AG09319 (cell line): Measurements from ENCODE around the gene AUTS2.

ENCODE experiments used
- DNase-seq: peaks from one replicate; pipeline ENCODE4 v3.0.0-alpha.2; 2010; ENCODE audit warnings: low read depth; ENCODE audit errors: extremely low read depth
- TF ChIP-seq, protein P1 (sequence below): IDR thresholded peaks from 2 replicates; pipeline ENCODE4 v1.5.1; 2011; ENCODE audit warnings: low read depth, mild to moderate bottlenecking, inconsistent platforms, low read length, moderate library complexity

The AUTS2 gene

DNA sequence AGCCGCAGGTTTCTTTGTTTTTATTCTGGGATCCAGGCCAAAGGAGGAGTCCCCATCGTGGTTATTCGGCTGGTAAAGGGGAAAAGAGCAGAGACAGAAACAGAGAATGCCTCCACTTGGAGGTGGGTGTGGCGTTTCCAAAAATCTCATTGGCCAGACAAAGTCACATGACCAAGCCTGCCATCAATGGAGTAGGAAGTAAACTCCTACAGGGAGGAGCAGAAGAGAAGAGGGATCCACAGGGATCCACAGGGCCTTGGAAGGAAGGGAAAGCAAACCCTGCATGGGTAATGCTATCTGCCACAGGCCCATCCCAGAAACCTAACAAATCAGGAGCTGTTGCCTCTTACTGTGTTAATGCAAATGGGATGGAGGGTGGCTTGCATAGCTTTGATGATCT, 1107.9 kb downstream of the AUTS2 start:
- TF ChIP-seq, protein P1, sequence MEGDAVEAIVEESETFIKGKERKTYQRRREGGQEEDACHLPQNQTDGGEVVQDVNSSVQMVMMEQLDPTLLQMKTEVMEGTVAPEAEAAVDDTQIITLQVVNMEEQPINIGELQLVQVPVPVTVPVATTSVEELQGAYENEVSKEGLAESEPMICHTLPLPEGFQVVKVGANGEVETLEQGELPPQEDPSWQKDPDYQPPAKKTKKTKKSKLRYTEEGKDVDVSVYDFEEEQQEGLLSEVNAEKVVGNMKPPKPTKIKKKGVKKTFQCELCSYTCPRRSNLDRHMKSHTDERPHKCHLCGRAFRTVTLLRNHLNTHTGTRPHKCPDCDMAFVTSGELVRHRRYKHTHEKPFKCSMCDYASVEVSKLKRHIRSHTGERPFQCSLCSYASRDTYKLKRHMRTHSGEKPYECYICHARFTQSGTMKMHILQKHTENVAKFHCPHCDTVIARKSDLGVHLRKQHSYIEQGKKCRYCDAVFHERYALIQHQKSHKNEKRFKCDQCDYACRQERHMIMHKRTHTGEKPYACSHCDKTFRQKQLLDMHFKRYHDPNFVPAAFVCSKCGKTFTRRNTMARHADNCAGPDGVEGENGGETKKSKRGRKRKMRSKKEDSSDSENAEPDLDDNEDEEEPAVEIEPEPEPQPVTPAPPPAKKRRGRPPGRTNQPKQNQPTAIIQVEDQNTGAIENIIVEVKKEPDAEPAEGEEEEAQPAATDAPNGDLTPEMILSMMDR: no peak
- DNase-seq: no peak

DNA sequence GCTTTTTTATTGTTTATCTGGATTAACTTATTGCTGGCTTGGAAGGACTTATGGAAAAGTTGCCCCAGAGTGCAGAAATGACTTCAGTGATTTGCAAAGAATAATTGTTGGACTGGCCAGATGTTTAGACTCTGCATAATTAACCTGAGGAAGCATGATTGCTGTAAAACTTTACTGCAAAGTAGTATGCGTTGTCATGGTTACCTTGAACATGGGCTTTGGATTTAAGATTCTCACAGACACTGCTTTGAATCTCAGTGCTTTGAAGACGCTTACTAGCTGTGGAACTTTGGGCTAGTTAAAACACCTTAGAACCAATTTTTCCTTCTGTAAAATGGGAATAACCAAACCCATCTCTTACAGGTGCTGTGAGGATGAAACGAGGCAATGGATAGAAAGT, 1108.4 kb downstream of the AUTS2 start:
- TF ChIP-seq, protein P1: no peak
- no peak for DNase-seq

DNA sequence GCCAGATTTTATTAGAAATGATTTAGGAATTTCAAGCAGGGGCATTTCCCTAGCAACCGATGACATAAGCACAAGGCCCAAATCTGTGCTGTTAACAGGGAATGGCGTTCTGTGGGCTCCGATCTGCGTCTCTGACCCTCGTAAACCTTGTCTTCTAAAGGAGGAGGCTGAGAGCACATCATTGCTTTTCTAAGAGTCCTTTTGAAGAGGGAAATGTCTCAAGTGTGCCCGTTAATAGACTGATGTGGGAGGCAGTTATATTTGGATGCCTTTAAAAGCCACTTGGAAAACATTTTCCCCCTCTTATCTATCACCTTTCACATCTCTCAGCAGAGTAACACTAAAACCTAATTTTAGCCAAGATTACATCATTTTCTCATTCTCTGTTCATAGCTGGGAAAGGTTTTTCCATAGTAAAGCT, 1109.6 kb downstream of the AUTS2 start:
- TF ChIP-seq, protein P1: no peak
- no peak for DNase-seq

DNA sequence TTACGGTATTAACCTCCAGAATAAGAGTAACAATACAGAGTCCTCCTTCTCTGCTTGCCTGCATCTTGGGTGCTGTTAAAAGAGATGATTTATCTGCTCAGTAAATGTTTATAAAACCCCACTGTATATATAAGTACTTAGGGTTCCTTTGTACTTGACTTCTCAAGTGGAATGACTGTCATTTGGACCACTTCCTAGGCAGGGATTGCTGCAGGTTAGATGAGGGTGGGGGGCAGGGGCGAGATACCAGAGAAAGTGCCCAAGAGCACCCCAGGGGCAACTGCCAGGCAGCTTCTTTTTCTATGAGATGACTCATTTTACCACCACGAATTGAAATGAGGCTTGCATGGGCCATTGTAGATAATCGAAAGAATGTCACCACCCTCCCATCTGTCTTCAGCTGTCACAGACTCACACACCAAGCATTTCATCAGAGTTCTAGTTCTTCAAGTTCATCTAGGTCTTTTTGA, 1111.8 kb downstream of the AUTS2 start:
- DNase-seq: no peak
- TF ChIP-seq, protein P1: no peak

DNA sequence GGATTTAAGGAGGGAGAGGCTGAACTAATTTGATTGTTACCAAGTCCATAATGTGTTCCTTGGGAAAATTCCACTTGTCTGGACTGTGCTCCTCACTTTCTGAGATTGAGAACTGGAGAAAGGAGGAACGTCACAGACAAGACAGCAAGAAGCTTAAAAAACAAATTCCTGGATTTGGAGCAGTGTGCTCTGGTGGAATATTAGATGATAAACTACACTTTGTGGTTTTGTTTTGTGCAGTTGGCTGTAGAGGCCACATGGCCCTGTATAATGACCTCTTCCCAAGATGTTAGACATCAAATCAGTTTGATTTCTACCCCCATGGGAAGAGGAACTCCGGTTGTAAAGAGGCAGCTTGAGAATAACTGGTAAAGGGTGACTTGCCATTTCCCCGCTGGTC, 1112.4 kb downstream of the AUTS2 start:
- no peak for DNase-seq
- TF ChIP-seq, protein P1: no peak

DNA sequence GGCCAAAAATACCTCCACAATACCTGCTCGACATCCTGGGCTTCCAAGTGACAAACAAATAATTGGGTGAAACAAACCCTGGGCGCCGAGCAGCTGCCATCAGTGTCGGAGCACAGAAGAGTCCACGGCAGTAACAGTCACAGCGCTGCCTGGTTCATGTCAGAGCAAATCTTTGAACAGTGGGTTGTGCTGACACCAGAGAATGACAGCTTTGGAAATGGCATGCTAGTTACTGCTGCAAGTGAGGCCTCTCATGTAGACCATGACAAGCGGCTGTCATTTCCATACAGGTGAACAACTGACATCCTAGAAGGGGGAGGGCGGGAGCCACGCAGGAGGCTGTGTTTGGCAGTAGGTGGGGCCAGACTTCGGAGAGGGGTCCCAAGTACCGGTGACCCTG, 1113.2 kb downstream of the AUTS2 start:
- no peak for DNase-seq
- TF ChIP-seq, protein P1: no peak

DNA sequence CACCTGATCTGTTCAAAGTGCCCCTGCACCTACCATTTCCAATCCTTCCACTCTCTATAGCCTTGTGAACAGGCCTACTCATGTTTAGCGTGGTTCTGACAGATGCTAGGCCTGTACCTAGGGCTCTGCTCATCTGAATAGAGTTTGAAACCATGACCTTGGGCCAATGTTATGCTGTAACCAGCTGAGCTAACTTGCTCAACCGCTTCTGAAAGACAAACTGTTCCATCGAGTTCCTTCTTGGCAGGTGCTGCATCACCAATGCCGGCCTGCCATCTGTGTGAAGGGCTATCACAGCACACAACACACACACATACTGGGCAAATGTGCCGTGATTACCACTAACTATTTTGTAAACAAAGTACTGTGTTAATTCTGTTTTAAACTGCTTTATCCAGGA, 1114.7 kb downstream of the AUTS2 start:
- DNase-seq: no peak
- TF ChIP-seq, protein P1: no peak
